Measurements from ENCODE around the gene MED27.

- TF ChIP-seq EP300 (IDR thresholded peaks at IDR 0.05; ENCODE audit: borderline replicate concordance) (no peak), MAX (IDR thresholded peaks at IDR 0.05) (no peak), USF1 (IDR thresholded peaks at IDR 0.05) (no peak), YY1 (IDR thresholded peaks at IDR 0.05; ENCODE audit: low read depth) (no peak), REST (IDR thresholded peaks at IDR 0.05; ENCODE audit: low read depth) (no peak)
These were observed 253.6 kb downstream of the MED27 start for GRCh38 chr9:131826053-131826452.

All from Ishikawa (cell line).